ENCODE measurements around the gene TLE5.

GRCh38 chr19:3095441-3096191 lies 33.3 kb upstream of the TLE5 start:
- no peak for TF ChIP-seq CTCF (IDR thresholded peaks at IDR 0.05)
- TF ChIP-seq POLR2A (IDR thresholded peaks at IDR 0.05) = peak in 1 of 2 donors; percentile 19
- TF ChIP-seq EP300 (IDR thresholded peaks at IDR 0.05) = no peak

Data from tibial nerve (tissue), 4 donors.